ENCODE results near the gene ASCC3. TPM values are rescaled to one million over a fixed set of nuclear protein-coding genes. Genes with fewer than 3 reads are reported as not detected.

ASCC3 gene
- total RNA-seq, 1 experiment from 2014 or later, result 61.8 TPM

- no peak overlapping the region for H3K4me3 ChIP-seq
- peaks cover 8% of the 10 kb centered on the region; the same call in 1 of the 2 replicates for H3K36me3 ChIP-seq
- no peaks in the 10 kb centered on the region for H3K27me3 ChIP-seq (replicated peaks)
- DNase-seq (ENCODE audit: low read depth in 1 of 2, low spot score in 2 of 2), result no peak
- H3K27ac ChIP-seq, result no peak overlapping the region
- no peaks in the 10 kb centered on the region for H3K9me3 ChIP-seq (replicated peaks)
- no peaks in the 10 kb centered on the region for H3K4me1 ChIP-seq (replicated peaks)
Measured at GRCh38 chr6:100712997-100713396, 168.1 kb downstream of the ASCC3 start.

GRCh38 chr6:100706491-100706890 is 174.6 kb downstream of the ASCC3 start:
- Histone ChIP-seq H3K4me3 (no peak overlapping the region), H3K27me3 (replicated peaks) (no peaks in the 10 kb centered on the region), H3K27ac (no peak overlapping the region), H3K4me1 (replicated peaks) (no peaks in the 10 kb centered on the region), H3K9me3 (replicated peaks) (no peaks in the 10 kb centered on the region), H3K36me3 (0 out of 2 replicates have a peak, but pooled peaks cover under 1% of the 10 kb centered on the region)
- DNase-seq (ENCODE audit: low read depth in 1 of 2, low spot score in 2 of 2), result no peak

- no peaks in the 10 kb centered on the region for H3K4me1 ChIP-seq (replicated peaks)
- H3K27me3 ChIP-seq (replicated peaks), result no peaks in the 10 kb centered on the region
- no peaks in the 10 kb centered on the region for H3K9me3 ChIP-seq (replicated peaks)
- H3K36me3 ChIP-seq, result peaks cover 3% of the 10 kb centered on the region; the same call in 1 of the 2 replicates
- no peak overlapping the region for H3K27ac ChIP-seq
- DNase-seq (ENCODE audit: low read depth in 1 of 2, low spot score in 2 of 2), result no peak
- H3K4me3 ChIP-seq, result no peak overlapping the region
Measured at GRCh38 chr6:100704961-100705360, 176.2 kb downstream of the ASCC3 start.

- H3K27me3 ChIP-seq (replicated peaks), result no peaks in the 10 kb centered on the region
- no peak overlapping the region for H3K27ac ChIP-seq
- no peaks in the 10 kb centered on the region for H3K9me3 ChIP-seq (replicated peaks)
- no peak overlapping the region for H3K4me3 ChIP-seq
- no peaks in the 10 kb centered on the region for H3K4me1 ChIP-seq (replicated peaks)
- H3K36me3 ChIP-seq, result peaks cover 3% of the 10 kb centered on the region; the same call in 1 of the 2 replicates
- DNase-seq (ENCODE audit: low read depth in 1 of 2, low spot score in 2 of 2), result no peak
Measured at GRCh38 chr6:100701728-100702127, 179.4 kb downstream of the ASCC3 start.

- H3K27me3 ChIP-seq (replicated peaks), result no peaks in the 10 kb centered on the region
- no peak overlapping the region for H3K4me3 ChIP-seq
- H3K9me3 ChIP-seq (replicated peaks), result no peaks in the 10 kb centered on the region
- H3K4me1 ChIP-seq (replicated peaks), result no peaks in the 10 kb centered on the region
- no peak overlapping the region for H3K27ac ChIP-seq
- DNase-seq (ENCODE audit: low read depth in 1 of 2, low spot score in 2 of 2), result no peak
- H3K36me3 ChIP-seq, result peaks cover 3% of the 10 kb centered on the region; the same call in 1 of the 2 replicates
Measured at GRCh38 chr6:100700009-100700408, 181.1 kb downstream of the ASCC3 start.

- Histone ChIP-seq H3K27ac (no peak overlapping the region), H3K36me3 (no peaks in the 10 kb centered on the region; the same call in 1 of the 2 replicates), H3K4me1 (replicated peaks) (no peaks in the 10 kb centered on the region), H3K4me3 (no peak overlapping the region), H3K27me3 (replicated peaks) (no peaks in the 10 kb centered on the region; the same call in 1 of the 2 replicates), H3K9me3 (replicated peaks) (no peaks in the 10 kb centered on the region)
- no peak for DNase-seq (ENCODE audit: low read depth in 1 of 2, low spot score in 2 of 2)
Measured at GRCh38 chr6:100695445-100695844, 185.7 kb downstream of the ASCC3 start.

GRCh38 chr6:100693249-100693927 is 187.7 kb downstream of the ASCC3 start:
- H3K9me3 ChIP-seq (replicated peaks), result no peaks in the 10 kb centered on the region
- DNase-seq (ENCODE audit: low read depth in 1 of 2, low spot score in 2 of 2), result no peak
- H3K27ac ChIP-seq, result no peak overlapping the region
- H3K27me3 ChIP-seq (replicated peaks), result no peaks in the 10 kb centered on the region; the same call in 1 of the 2 replicates
- H3K4me3 ChIP-seq, result no peak overlapping the region
- no peaks in the 10 kb centered on the region for H3K36me3 ChIP-seq
- H3K4me1 ChIP-seq (replicated peaks), result no peaks in the 10 kb centered on the region

GRCh38 chr6:100691972-100692371 is 189.2 kb downstream of the ASCC3 start:
- H3K27ac ChIP-seq, result no peak overlapping the region
- H3K9me3 ChIP-seq (replicated peaks), result no peaks in the 10 kb centered on the region
- DNase-seq (ENCODE audit: low read depth in 1 of 2, low spot score in 2 of 2), result no peak
- no peaks in the 10 kb centered on the region for H3K36me3 ChIP-seq
- no peaks in the 10 kb centered on the region; the same call in 1 of the 2 replicates for H3K27me3 ChIP-seq (replicated peaks)
- H3K4me1 ChIP-seq (replicated peaks), result no peaks in the 10 kb centered on the region
- no peak overlapping the region for H3K4me3 ChIP-seq

- Histone ChIP-seq H3K27me3 (replicated peaks) (no peaks in the 10 kb centered on the region), H3K4me1 (replicated peaks) (no peaks in the 10 kb centered on the region), H3K36me3 (no peaks in the 10 kb centered on the region; the same call in 1 of the 2 replicates), H3K27ac (no peak overlapping the region), H3K4me3 (no peak overlapping the region), H3K9me3 (replicated peaks) (no peaks in the 10 kb centered on the region)
- no peak for DNase-seq (ENCODE audit: low read depth in 1 of 2, low spot score in 2 of 2)
Measured at GRCh38 chr6:100686216-100686615, 194.9 kb downstream of the ASCC3 start.

- no peaks in the 10 kb centered on the region for H3K4me1 ChIP-seq (replicated peaks)
- H3K27me3 ChIP-seq (replicated peaks), result no peaks in the 10 kb centered on the region
- no peak for DNase-seq (ENCODE audit: low read depth in 1 of 2, low spot score in 2 of 2)
- H3K36me3 ChIP-seq, result no peaks in the 10 kb centered on the region; the same call in 1 of the 2 replicates
- H3K27ac ChIP-seq, result no peak overlapping the region
- H3K4me3 ChIP-seq, result no peak overlapping the region
- no peaks in the 10 kb centered on the region for H3K9me3 ChIP-seq (replicated peaks)
Measured at GRCh38 chr6:100685747-100686146, 195.4 kb downstream of the ASCC3 start.

GRCh38 chr6:100680163-100680562 is 201.0 kb downstream of the ASCC3 start:
- H3K4me3 ChIP-seq, result no peak overlapping the region
- no peak for DNase-seq (ENCODE audit: low read depth in 1 of 2, low spot score in 2 of 2)
- H3K36me3 ChIP-seq, result peaks cover 4% of the 10 kb centered on the region; the same call in 1 of the 2 replicates
- no peaks in the 10 kb centered on the region for H3K4me1 ChIP-seq (replicated peaks)
- no peaks in the 10 kb centered on the region for H3K27me3 ChIP-seq (replicated peaks)
- no peaks in the 10 kb centered on the region for H3K9me3 ChIP-seq (replicated peaks)
- no peak overlapping the region for H3K27ac ChIP-seq

GRCh38 chr6:100678027-100678426 is 203.1 kb downstream of the ASCC3 start:
- Histone ChIP-seq H3K4me1 (replicated peaks) (no peaks in the 10 kb centered on the region), H3K9me3 (replicated peaks) (no peaks in the 10 kb centered on the region), H3K27ac (no peak overlapping the region), H3K27me3 (replicated peaks) (no peaks in the 10 kb centered on the region), H3K36me3 (peaks cover 4% of the 10 kb centered on the region; the same call in 1 of the 2 replicates), H3K4me3 (no peak overlapping the region)
- no peak for DNase-seq (ENCODE audit: low read depth in 1 of 2, low spot score in 2 of 2)

- Histone ChIP-seq H3K4me1 (replicated peaks) (no peaks in the 10 kb centered on the region), H3K9me3 (replicated peaks) (no peaks in the 10 kb centered on the region), H3K27ac (no peak overlapping the region), H3K4me3 (no peak overlapping the region), H3K27me3 (replicated peaks) (no peaks in the 10 kb centered on the region), H3K36me3 (peaks cover 4% of the 10 kb centered on the region; the same call in 1 of the 2 replicates)
- DNase-seq (ENCODE audit: low read depth in 1 of 2, low spot score in 2 of 2), result no peak
Measured at GRCh38 chr6:100677240-100677639, 203.9 kb downstream of the ASCC3 start.

- no peaks in the 10 kb centered on the region for H3K4me1 ChIP-seq (replicated peaks)
- H3K9me3 ChIP-seq (replicated peaks), result no peaks in the 10 kb centered on the region
- H3K4me3 ChIP-seq, result no peak overlapping the region
- H3K36me3 ChIP-seq, result peaks cover under 1% of the 10 kb centered on the region; the same call in 1 of the 2 replicates
- no peaks in the 10 kb centered on the region for H3K27me3 ChIP-seq (replicated peaks)
- DNase-seq (ENCODE audit: low read depth in 1 of 2, low spot score in 2 of 2), result no peak
- H3K27ac ChIP-seq, result no peak overlapping the region
Measured at GRCh38 chr6:100673641-100674040, 207.5 kb downstream of the ASCC3 start.
